SK-N-SH treated with all-trans-retinoic acid at 6 μM for 48 hours (cell line): ENCODE measurements around the gene ASCL5.

ENCODE experiments used
- CREB5 ChIP-seq: fragments of 250-450 bp; sonication (Bioruptor Pico); IDR thresholded peaks from 2 replicates; pipeline ENCODE4 v1.5.1; 2020; ENCODE audit warnings: low read depth, mild to moderate bottlenecking, moderate library complexity
- ISL1 ChIP-seq: fragments of 250-450 bp; sonication (Bioruptor Pico); IDR thresholded peaks from 2 replicates; pipeline ENCODE4 v2.1.2; 2022; ENCODE audit warnings: mild to moderate bottlenecking, moderate library complexity
- PATZ1 ChIP-seq: fragments of 250-450 bp; sonication (Bioruptor Pico); IDR thresholded peaks from 2 replicates; pipeline ENCODE4 v1.8.0; 2020; ENCODE audit warnings: mild to moderate bottlenecking, moderate library complexity, borderline replicate concordance
- PPARA ChIP-seq: fragments of 250-450 bp; sonication (Bioruptor Pico); IDR thresholded peaks from 2 replicates; pipeline ENCODE4 v1.5.0; 2020; ENCODE audit warnings: mild to moderate bottlenecking, borderline replicate concordance
- RARB ChIP-seq: fragments of 250-450 bp; sonication (Bioruptor Pico); IDR thresholded peaks from 2 replicates; pipeline ENCODE4 v1.8.0; 2021; ENCODE audit warnings: mild to moderate bottlenecking, moderate library complexity
- SNAI2 ChIP-seq: fragments of 250-450 bp; sonication (Bioruptor Pico); IDR thresholded peaks from 2 replicates; pipeline ENCODE4 v1.5.0; 2020; ENCODE audit warnings: mild to moderate bottlenecking, moderate library complexity
- ZFP3 ChIP-seq: fragments of 250-450 bp; sonication (Bioruptor Pico); IDR thresholded peaks from 2 replicates; pipeline ENCODE4 v1.5.0; 2020; ENCODE audit warnings: mild to moderate bottlenecking, moderate library complexity
- ZFP30 ChIP-seq: fragments of 450-650 bp; formaldehyde crosslinking; IDR thresholded peaks from 2 replicates; pipeline ENCODE4 v1.5.0; 2022; ENCODE audit warnings: mild to moderate bottlenecking, moderate library complexity

GRCh38 chr1:201094832-201095231 is 32.2 kb downstream of the ASCL5 start:
- TF ChIP-seq RARB (no peak), SNAI2 (no peak), ISL1 (CRISPR knock-in tag) (no peak), PPARA (no peak), PATZ1 (CRISPR knock-in tag) (no peak), CREB5 (CRISPR knock-in tag) (no peak), ZFP30 (CRISPR knock-in tag) (no peak), ZFP3 (CRISPR knock-in tag) (no peak)
